KMS-11 (cell line): Measurements from ENCODE around the gene ICE1.

Source experiments
- H2AFZ ChIP-seq: fragments of 200-600 bp; sonication (generic); 2 replicates; pipeline ENCODE4 v1.6.1; 2016; ENCODE audit warnings: antibody characterized with exemption, mixed run types, low read depth
- H3K27ac ChIP-seq: fragments of 200-600 bp; sonication (generic); 2 replicates; pipeline ENCODE4 v1.6.1; 2016; ENCODE audit warnings: mild to moderate bottlenecking, mixed run types
- H3K27me3 ChIP-seq: fragments of 200-600 bp; sonication (generic); 2 replicates; pipeline ENCODE4 v1.6.1; 2017; ENCODE audit warnings: mild to moderate bottlenecking, low read depth, mixed run types, moderate library complexity; ENCODE audit not compliant: insufficient read depth
- H3K36me3 ChIP-seq: fragments of 200-600 bp; sonication (generic); 2 replicates; pipeline ENCODE4 v1.6.1; 2017; ENCODE audit warnings: mild to moderate bottlenecking, mixed run types; ENCODE audit not compliant: insufficient read depth
- H3K4me1 ChIP-seq: fragments of 200-600 bp; sonication (generic); 2 replicates; pipeline ENCODE4 v1.6.1; 2016; ENCODE audit warnings: mild to moderate bottlenecking, low read depth, mixed run types; ENCODE audit not compliant: poor library complexity, severe bottlenecking
- H3K4me2 ChIP-seq: fragments of 200-600 bp; sonication (generic); 2 replicates; pipeline ENCODE4 v1.7.0; 2016; ENCODE audit warnings: mild to moderate bottlenecking, mixed run types
- H3K4me3 ChIP-seq: fragments of 200-600 bp; sonication (generic); IDR thresholded peaks from 2 replicates; pipeline ENCODE4 v1.6.1; 2017; ENCODE audit warnings: low read depth, low read length, mixed read lengths; ENCODE audit not compliant: insufficient read depth
- H3K79me2 ChIP-seq: fragments of 200-600 bp; sonication (generic); 2 replicates; pipeline ENCODE4 v1.6.1; 2016; ENCODE audit warnings: low read depth, mixed run types; ENCODE audit not compliant: insufficient read depth
- H3K9ac ChIP-seq: fragments of 200-600 bp; sonication (generic); 2 replicates; pipeline ENCODE4 v1.6.1; 2016; ENCODE audit warnings: mild to moderate bottlenecking, mixed run types
- H4K20me1 ChIP-seq: fragments of 200-600 bp; sonication (generic); 2 replicates; pipeline ENCODE4 v1.6.1; 2016; ENCODE audit warnings: mild to moderate bottlenecking, mixed run types; ENCODE audit not compliant: insufficient read depth
- CTCF ChIP-seq: fragments of 200-600 bp; sonication (generic); conservative IDR thresholded peaks from 2 replicates; pipeline ENCODE4 v1.6.1; 2017; ENCODE audit warnings: low read depth, mild to moderate bottlenecking, antibody characterized with exemption, low read length, moderate library complexity, mixed read lengths

ICE1 gene

GRCh38 chr5:5521029-5521428 is 98.6 kb downstream of the ICE1 start:
- Histone ChIP-seq H3K4me1 (peaks cover 28% of the 10 kb centered on the region), H2AFZ (no peak overlapping the region), H3K4me2 (no peak overlapping the region), H4K20me1 (no peaks in the 10 kb centered on the region), H3K79me2 (no peaks in the 10 kb centered on the region), H3K27ac (no peak overlapping the region), H3K4me3 (no peak overlapping the region), H3K27me3 (no peaks in the 10 kb centered on the region), H3K9ac (no peak overlapping the region), H3K36me3 (no peaks in the 10 kb centered on the region)
- no peak for TF ChIP-seq CTCF

- no peaks in the 10 kb centered on the region for H3K36me3 ChIP-seq
- H3K4me1 ChIP-seq = peaks cover 28% of the 10 kb centered on the region
- H3K4me2 ChIP-seq = no peak overlapping the region
- peak overlapping the region; percentile 14; the same call in 1 of the 2 replicates for H2AFZ ChIP-seq
- no peaks in the 10 kb centered on the region for H3K27me3 ChIP-seq
- H3K9ac ChIP-seq = no peak overlapping the region
- H3K4me3 ChIP-seq = no peak overlapping the region
- H3K27ac ChIP-seq = no peak overlapping the region
- no peaks in the 10 kb centered on the region for H4K20me1 ChIP-seq
- H3K79me2 ChIP-seq = no peaks in the 10 kb centered on the region
- TF ChIP-seq CTCF = no peak
These were observed 99.0 kb downstream of the ICE1 start for GRCh38 chr5:5521478-5521877.

- Histone ChIP-seq H3K4me2 (no peak overlapping the region), H3K27me3 (no peaks in the 10 kb centered on the region), H3K9ac (no peak overlapping the region), H4K20me1 (no peaks in the 10 kb centered on the region), H3K4me3 (no peak overlapping the region), H3K36me3 (no peaks in the 10 kb centered on the region), H3K4me1 (peaks cover 28% of the 10 kb centered on the region), H3K27ac (no peak overlapping the region), H2AFZ (peak overlapping the region; percentile 72; the same call in 1 of the 2 replicates), H3K79me2 (no peaks in the 10 kb centered on the region)
- no peak for TF ChIP-seq CTCF
These were observed 99.9 kb downstream of the ICE1 start for GRCh38 chr5:5522336-5522735.

- H3K79me2 ChIP-seq = no peaks in the 10 kb centered on the region
- no peak for TF ChIP-seq CTCF
- no peaks in the 10 kb centered on the region for H3K36me3 ChIP-seq
- H4K20me1 ChIP-seq = no peaks in the 10 kb centered on the region
- H3K27me3 ChIP-seq = no peaks in the 10 kb centered on the region
- H3K4me3 ChIP-seq = no peak overlapping the region
- H3K4me1 ChIP-seq = peaks cover 28% of the 10 kb centered on the region
- peak overlapping the region; percentile 2; the same call in 1 of the 2 replicates for H3K9ac ChIP-seq
- peak overlapping the region; percentile 72 for H2AFZ ChIP-seq
- H3K4me2 ChIP-seq = peak overlapping the region; percentile 18; the same call in 1 of the 2 replicates
- H3K27ac ChIP-seq = peak overlapping the region; percentile 38; the same call in 1 of the 2 replicates
These were observed 100.6 kb downstream of the ICE1 start for GRCh38 chr5:5523066-5523505.
